Glomerular visceral epithelial cell (primary cell): Measurements from ENCODE around the gene AGMAT.

Experiments used
- DNase-seq: peaks from one replicate; pipeline ENCODE4 v3.0.0-alpha.2; 2016; ENCODE audit errors: extremely low spot score

The AGMAT gene

DNA sequence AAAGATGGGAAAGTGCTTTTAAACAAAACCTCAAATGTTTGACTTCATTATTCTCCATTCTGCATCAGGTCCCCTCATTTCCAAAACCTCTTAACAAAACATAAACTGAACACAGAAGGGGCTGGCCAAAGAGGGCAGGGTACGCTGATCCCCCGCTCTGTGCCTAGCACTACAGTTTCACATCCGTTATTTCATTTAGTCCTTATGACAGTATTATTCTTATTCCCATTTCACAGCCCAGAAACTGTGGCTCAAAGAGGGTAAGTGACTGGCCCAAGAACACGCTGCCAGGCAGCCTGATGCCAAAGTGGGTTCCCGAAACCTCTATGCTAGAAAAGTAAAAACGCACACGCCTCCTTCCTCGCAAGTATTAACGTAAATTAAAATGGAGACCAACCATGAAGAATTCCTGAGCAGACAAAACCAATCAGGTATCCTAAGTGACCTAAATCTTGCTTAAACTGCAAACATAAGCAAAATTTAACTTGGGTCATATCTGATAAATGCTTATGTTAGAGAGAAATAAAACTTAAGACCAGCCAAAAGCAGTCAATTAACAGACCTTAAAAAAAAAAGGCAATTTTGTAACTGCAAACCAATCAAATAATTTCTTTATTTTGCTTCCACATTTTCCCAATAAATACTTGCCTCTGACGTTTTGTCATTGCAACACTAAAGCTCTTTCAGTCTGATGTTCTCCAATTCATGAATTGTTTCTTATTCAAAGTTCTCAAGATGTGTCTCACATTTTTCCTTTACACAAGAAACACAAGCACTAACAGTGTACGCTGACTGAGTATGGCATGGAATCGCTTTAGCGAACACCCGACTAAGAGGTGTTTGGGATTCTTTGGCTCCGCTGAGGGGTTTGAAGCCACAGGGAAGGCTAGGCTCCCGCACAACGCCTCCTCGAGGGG, 61.5 kb downstream of the AGMAT start:
- DNase-seq = no peak

DNA sequence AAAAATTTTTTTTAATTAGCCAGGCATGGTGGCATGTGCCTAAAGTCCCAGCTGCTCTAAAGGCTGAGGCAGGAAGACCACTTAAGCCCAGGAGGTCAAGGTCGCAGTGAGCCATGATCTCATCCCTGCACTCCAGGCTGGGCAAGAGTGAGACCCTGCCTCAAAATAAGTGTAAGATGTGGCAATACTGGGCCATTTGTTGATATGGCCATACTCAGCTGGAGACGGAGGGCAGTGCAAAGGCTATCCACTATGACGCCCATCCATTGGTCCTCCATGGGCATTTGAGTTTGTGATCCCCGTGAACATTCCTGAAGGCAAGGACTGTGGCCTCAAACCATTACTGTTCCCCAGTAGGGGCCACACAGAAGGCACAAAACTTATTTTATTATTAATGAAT, 62.3 kb downstream of the AGMAT start:
- no peak for DNase-seq
